Mesenchymal stem cell (in vitro differentiated cells and primary cell): Measurements from ENCODE around the gene HJURP.
"Not testable (repeated sequence)": the region's sequence is repeated elsewhere in the genome, so short reads cannot be mapped to it uniquely, and the experiment has no call there.

Experiments
- DNase-seq: peaks from one replicate; pipeline ENCODE4 v3.0.0-alpha.2; 2013
- H2AFZ ChIP-seq: one replicate; pipeline ENCODE4 v1.6.1; 2013; ENCODE audit warnings: low read depth, mild to moderate bottlenecking, control low read depth, inconsistent platforms, low read length, moderate library complexity
- H2AK5ac ChIP-seq: 2 replicates; pipeline ENCODE4 v1.6.1; 2013; ENCODE audit warnings: low read length, moderate library complexity, mild to moderate bottlenecking, inconsistent platforms; ENCODE audit not compliant: severe bottlenecking
- H2BK120ac ChIP-seq: one replicate; pipeline ENCODE4 v1.6.1; 2013; ENCODE audit warnings: low read depth, mild to moderate bottlenecking, inconsistent platforms, low read length, moderate library complexity
- H2BK12ac ChIP-seq, 2 experiments: one replicate each; pipeline ENCODE4 v1.6.1; 2013; ENCODE audit warnings: inconsistent platforms in 2 of 2, low read length in 2 of 2, mild to moderate bottlenecking in 2 of 2, moderate library complexity in 2 of 2, control low read depth in 1 of 2
- H2BK15ac ChIP-seq: one replicate; pipeline ENCODE4 v1.6.1; 2013; ENCODE audit warnings: mild to moderate bottlenecking, low read depth, inconsistent platforms; ENCODE audit not compliant: poor library complexity, severe bottlenecking
- H2BK5ac ChIP-seq: 2 replicates; pipeline ENCODE4 v1.6.1; 2013; ENCODE audit warnings: low read depth, mild to moderate bottlenecking, low read length, control low read depth, inconsistent platforms; ENCODE audit not compliant: poor library complexity, severe bottlenecking
- H3K14ac ChIP-seq, 2 experiments: one replicate each; pipeline ENCODE4 v1.6.1; 2013; ENCODE audit warnings: inconsistent platforms in 2 of 2, low read length in 2 of 2, control low read depth in 1 of 2, mild to moderate bottlenecking in 1 of 2, moderate library complexity in 1 of 2
- H3K18ac ChIP-seq, 2 experiments: one replicate each; pipeline ENCODE4 v1.6.1; 2013; ENCODE audit warnings: inconsistent platforms in 2 of 2, low read length in 2 of 2, control low read depth in 1 of 2, low read depth in 1 of 2, mild to moderate bottlenecking in 1 of 2
- H3K23ac ChIP-seq, 2 experiments: one replicate each; pipeline ENCODE4 v1.6.1; 2013; ENCODE audit warnings: inconsistent platforms in 2 of 2, low read length in 2 of 2, mild to moderate bottlenecking in 2 of 2, moderate library complexity in 2 of 2, control low read depth in 1 of 2
- H3K27ac ChIP-seq: 2 replicates; pipeline ENCODE4 v1.5.1; 2013; ENCODE audit warnings: mild to moderate bottlenecking, moderate library complexity, low read length, control low read depth, inconsistent platforms; ENCODE audit not compliant: poor library complexity, severe bottlenecking
- H3K27me3 ChIP-seq, 2 experiments: 2 replicates each; pipeline versions ENCODE4 v1.6.1 to v1.7.0; 2013; ENCODE audit warnings: low read length in 2 of 2, mild to moderate bottlenecking in 2 of 2, moderate library complexity in 2 of 2, control low read depth in 1 of 2, inconsistent platforms in 1 of 2; ENCODE audit not compliant: control insufficient read depth in 1 of 2, insufficient read depth in 1 of 2
- H3K36me3 ChIP-seq, 2 experiments: 2 replicates each; pipeline versions ENCODE4 v1.6.1 to v1.7.0; 2013; ENCODE audit warnings: low read length in 2 of 2, control low read depth in 1 of 2, inconsistent platforms in 1 of 2, low read depth in 1 of 2, mild to moderate bottlenecking in 1 of 2; ENCODE audit not compliant: insufficient read depth in 2 of 2, control insufficient read depth in 1 of 2
- H3K4ac ChIP-seq, 2 experiments: one replicate each; pipeline ENCODE4 v1.6.1; 2013; ENCODE audit warnings: inconsistent platforms in 2 of 2, low read length in 2 of 2, mild to moderate bottlenecking in 2 of 2, moderate library complexity in 2 of 2, control low read depth in 1 of 2, low read depth in 1 of 2
- H3K4me1 ChIP-seq: 2 replicates; pipeline ENCODE4 v1.6.1; 2013; ENCODE audit warnings: low read depth, low read length, control low read depth; ENCODE audit not compliant: control insufficient read depth, insufficient read depth
- H3K4me2 ChIP-seq: 2 replicates; pipeline ENCODE4 v1.6.1; 2013; ENCODE audit warnings: low read length, mild to moderate bottlenecking, inconsistent platforms; ENCODE audit not compliant: poor library complexity, severe bottlenecking
- H3K4me3 ChIP-seq, 2 experiments: 2 replicates each; pipeline versions ENCODE4 v1.5.1 to v1.7.0; 2013; ENCODE audit warnings: low read length in 2 of 2, mild to moderate bottlenecking in 2 of 2, control low read depth in 1 of 2, low read depth in 1 of 2; ENCODE audit not compliant: insufficient read depth in 1 of 2
- H3K79me1 ChIP-seq: replicated peaks from 2 replicates; pipeline ENCODE4 v1.6.1; 2013; ENCODE audit warnings: mild to moderate bottlenecking, control low read depth, low read length, inconsistent platforms; ENCODE audit not compliant: poor library complexity, severe bottlenecking
- H3K9ac ChIP-seq: 2 replicates; pipeline ENCODE4 v1.7.0; 2013; ENCODE audit warnings: mild to moderate bottlenecking, low read length, moderate library complexity
- H3K9me3 ChIP-seq: 2 replicates; pipeline ENCODE4 v1.7.0; 2013; ENCODE audit warnings: mild to moderate bottlenecking, low read length; ENCODE audit not compliant: control insufficient read depth
- H4K8ac ChIP-seq: one replicate; pipeline ENCODE4 v1.6.1; 2013; ENCODE audit warnings: inconsistent platforms, mild to moderate bottlenecking, low read length, moderate library complexity
- H4K91ac ChIP-seq: one replicate; pipeline ENCODE4 v1.6.1; 2013; ENCODE audit warnings: mild to moderate bottlenecking, low read length, inconsistent platforms
- WGBS: methylation state at CpG from one replicate; pipeline ENCODE4 v1.1.7; 2013; ENCODE audit warnings: mixed read lengths; 5-methylcytosine and 5-hydroxymethylcytosine counted together

Gene HJURP

GRCh38 chr2:233896253-233896652 is 41.9 kb upstream of the HJURP start:
- H3K23ac ChIP-seq, H2BK120ac ChIP-seq, H2BK12ac ChIP-seq, H3K14ac ChIP-seq, H3K79me1 ChIP-seq, H3K4me3 ChIP-seq, H3K4me1 ChIP-seq, H3K27ac ChIP-seq, H3K36me3 ChIP-seq, H4K8ac ChIP-seq, H2AK5ac ChIP-seq, H2BK5ac ChIP-seq, H2AFZ ChIP-seq, H3K4me2 ChIP-seq, H3K4ac ChIP-seq, H4K91ac ChIP-seq, H2BK15ac ChIP-seq, H3K18ac ChIP-seq, H3K9ac ChIP-seq, H3K9me3 ChIP-seq, DNase-seq: not testable (repeated sequence)
- peaks cover 32 to 34% of the 10 kb centered on the region in 2 experiments for H3K27me3 ChIP-seq
- 88% methylated on average over 2 of the region's 2 CpGs for WGBS

GRCh38 chr2:233892793-233893192 is 38.5 kb upstream of the HJURP start:
- Histone ChIP-seq H2BK15ac (no peak overlapping the region), H3K4me3 (no peak overlapping the region), H3K36me3 (no peaks in the 10 kb centered on the region), H3K27ac (no peak overlapping the region), H4K91ac (no peak overlapping the region), H4K8ac (no peak overlapping the region), H3K14ac (no peak overlapping the region), H3K4me1 (no peaks in the 10 kb centered on the region), H3K9me3 (peaks cover 4% of the 10 kb centered on the region), H2BK5ac (no peak overlapping the region), H3K9ac (no peak overlapping the region), H3K27me3 (peaks cover 23 to 24% of the 10 kb centered on the region in 2 experiments), H2AK5ac (no peak overlapping the region), H2BK12ac (no peak overlapping the region), H2AFZ (no peak overlapping the region), H3K23ac (no peak overlapping the region), H2BK120ac (no peak overlapping the region), H3K18ac (no peak overlapping the region), H3K4ac (no peak overlapping the region), H3K4me2 (no peak overlapping the region), H3K79me1 (no peaks in the 10 kb centered on the region)
- WGBS, result 70% methylated on average over 2 of the region's 2 CpGs
- no peak for DNase-seq

GRCh38 chr2:233882353-233882752 is 28.0 kb upstream of the HJURP start:
- Histone ChIP-seq H3K4me1 (no peaks in the 10 kb centered on the region), H3K4me3 (no peak overlapping the region), H2AFZ (no peak overlapping the region), H3K27ac (no peak overlapping the region), H2BK15ac (no peak overlapping the region), H3K9me3 (peaks cover 35% of the 10 kb centered on the region), H3K23ac (no peak overlapping the region), H3K79me1 (no peaks in the 10 kb centered on the region), H3K4ac (no peak overlapping the region), H3K4me2 (no peak overlapping the region), H2AK5ac (no peak overlapping the region), H3K14ac (no peak overlapping the region), H4K91ac (no peak overlapping the region), H3K27me3 (peaks cover 0 to 10% of the 10 kb centered on the region in 2 experiments), H3K9ac (no peak overlapping the region), H4K8ac (no peak overlapping the region), H2BK120ac (no peak overlapping the region), H3K18ac (no peak overlapping the region), H2BK12ac (no peak overlapping the region), H3K36me3 (no peaks in the 10 kb centered on the region), H2BK5ac (no peak overlapping the region)
- DNase-seq, result peak; percentile 5

GRCh38 chr2:233872125-233872524 is 17.8 kb upstream of the HJURP start:
- H4K8ac ChIP-seq, H2BK5ac ChIP-seq, H4K91ac ChIP-seq, H3K14ac ChIP-seq, H2AFZ ChIP-seq, H2AK5ac ChIP-seq, H2BK120ac ChIP-seq, H2BK12ac ChIP-seq, H3K18ac ChIP-seq, H3K4me2 ChIP-seq, H3K23ac ChIP-seq, H3K9ac ChIP-seq, DNase-seq, H3K79me1 ChIP-seq, H3K4me1 ChIP-seq, H2BK15ac ChIP-seq, H3K4me3 ChIP-seq, H3K36me3 ChIP-seq, H3K4ac ChIP-seq, H3K27me3 ChIP-seq, H3K27ac ChIP-seq: not testable (repeated sequence)
- H3K9me3 ChIP-seq, result peaks cover 34% of the 10 kb centered on the region
- 83% methylated on average over 1 of the region's 2 CpGs for WGBS
